T-helper 17 cell (primary cell): ENCODE measurements around the gene LGR4. TPM values are rescaled to one million over a fixed set of nuclear protein-coding genes. Genes with fewer than 3 reads are reported as not detected.

ENCODE experiments used
- ATAC-seq: fragments of 150-1000 bp; cut with Tn5 transposase; 2 replicates; pipeline ENCODE4 v1.10.0; 2021; ENCODE audit warnings: mild to moderate bottlenecking, moderate library complexity
- DNase-seq, 3 donors: peaks; one replicate each; pipeline versions ENCODE4 v3.0.0 to v3.0.0-alpha.2; 2020 to 2021
- H3K9me3 ChIP-seq: one replicate; pipeline ENCODE4 v1.7.0; 2013; ENCODE audit warnings: low read length, mild to moderate bottlenecking; ENCODE audit not compliant: control insufficient read depth, poor library complexity, severe bottlenecking
- H3K27ac Mint-ChIP-seq: one replicate; pipeline ENCODE4 v1.8.0; 2022; ENCODE audit warnings: mild to moderate bottlenecking, moderate library complexity, mixed read lengths
- H3K27me3 Mint-ChIP-seq: one replicate; pipeline ENCODE4 v1.8.0; 2022; ENCODE audit warnings: mixed read lengths
- H3K36me3 Mint-ChIP-seq: one replicate; pipeline ENCODE4 v1.8.0; 2022; ENCODE audit warnings: low read depth, mixed read lengths
- H3K4me1 Mint-ChIP-seq: one replicate; pipeline ENCODE4 v1.8.0; 2022; ENCODE audit warnings: mild to moderate bottlenecking, mixed read lengths
- H3K4me3 Mint-ChIP-seq: one replicate; pipeline ENCODE4 v1.8.0; 2022; ENCODE audit warnings: mild to moderate bottlenecking, moderate library complexity, mixed read lengths
- total RNA-seq, 4 donors: library from RNA in 2 of 4; stranded (reverse) in 2 of 4; gene quantifications; one replicate each; pipeline ENCODE4 v1.2.3 and lab custom pipeline; 2022 to 2026

The LGR4 gene
- total RNA-seq, 2 donors from 2014 or later: 0.39 to 0.94 TPM

DNA sequence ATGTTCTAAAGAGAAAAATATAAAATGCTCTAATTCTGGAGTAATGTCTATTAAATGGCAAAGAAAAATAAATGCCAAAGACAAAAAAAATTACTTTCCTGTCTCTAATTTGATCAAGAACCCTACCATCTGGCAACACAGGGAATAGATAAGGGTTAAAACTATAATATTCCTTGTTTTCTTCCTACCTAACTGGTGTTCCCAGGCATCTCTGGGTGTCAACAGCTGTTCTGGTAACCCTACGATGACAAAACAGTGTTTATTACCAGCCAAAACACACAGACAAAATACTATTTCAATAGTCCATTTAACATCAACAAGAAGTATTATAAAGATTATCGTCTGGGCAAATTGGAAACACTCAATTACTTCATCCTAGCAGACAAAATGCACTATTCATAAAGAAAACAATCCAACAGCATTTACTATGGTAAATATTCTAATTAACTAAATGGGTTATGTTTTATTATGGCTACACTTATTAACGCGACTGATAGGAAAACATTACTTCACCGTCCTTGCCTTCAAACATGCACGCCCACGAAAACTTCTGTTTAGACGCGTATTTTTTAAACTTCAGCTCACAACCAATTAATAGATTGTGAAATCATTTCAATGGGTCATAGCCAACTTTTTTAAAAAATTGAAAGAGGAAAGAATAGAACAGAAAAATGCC lies 50.6 kb downstream of the LGR4 start:
- Mint-ChIP-seq H3K4me3 (no peak overlapping the region), H3K4me1 (no peaks in the 10 kb centered on the region), H3K27ac (no peak overlapping the region), H3K27me3 (peaks cover 17% of the 10 kb centered on the region), H3K36me3 (no peaks in the 10 kb centered on the region)
- no peaks in the 10 kb centered on the region for H3K9me3 ChIP-seq
- DNase-seq: no peak
- no peak for ATAC-seq

DNA sequence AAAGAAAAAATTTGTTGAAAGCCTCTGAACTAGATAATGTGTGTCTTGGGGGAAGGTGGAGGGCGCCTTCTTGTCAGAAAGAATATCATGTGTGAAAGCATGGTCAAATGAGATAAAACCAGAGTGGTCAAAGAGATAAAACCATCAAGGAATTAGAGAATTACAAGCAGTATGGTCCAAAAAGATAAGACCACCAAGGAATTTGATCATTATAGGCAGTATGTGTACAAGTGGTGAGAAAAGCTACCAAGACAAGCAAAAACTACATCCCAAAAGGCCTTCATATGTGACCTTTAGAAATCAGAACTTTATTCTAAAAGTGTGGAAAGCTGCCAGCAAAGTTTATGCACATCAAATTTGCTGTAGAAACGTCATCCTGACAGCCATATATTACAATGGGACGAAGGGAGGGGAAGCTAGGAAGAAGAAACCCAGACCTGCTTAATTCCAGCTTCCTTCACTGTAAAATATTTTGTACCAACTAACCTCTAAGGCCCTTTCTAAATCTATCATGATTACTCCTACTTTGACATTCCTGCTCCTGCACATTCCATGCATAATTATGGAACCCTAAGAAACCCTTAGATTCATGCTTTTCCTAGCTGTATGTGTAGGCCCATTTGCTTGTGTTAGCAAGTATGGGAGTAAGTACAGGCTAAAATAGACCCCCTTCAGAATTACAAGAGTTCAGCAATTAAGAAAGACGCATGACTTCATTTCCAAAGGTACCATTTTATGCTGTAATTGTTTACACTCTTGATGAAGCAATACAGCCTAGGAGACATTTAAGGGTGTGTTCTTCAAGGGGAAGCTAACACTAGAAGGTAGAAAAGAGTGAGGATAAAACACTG lies 51.6 kb downstream of the LGR4 start:
- no peaks in the 10 kb centered on the region for H3K4me1 Mint-ChIP-seq
- H3K36me3 Mint-ChIP-seq: no peaks in the 10 kb centered on the region
- ATAC-seq (no peak), DNase-seq (no peak)
- H3K27ac Mint-ChIP-seq: no peak overlapping the region
- peaks cover 14% of the 10 kb centered on the region for H3K27me3 Mint-ChIP-seq
- no peak overlapping the region for H3K4me3 Mint-ChIP-seq
- H3K9me3 ChIP-seq: no peaks in the 10 kb centered on the region

DNA sequence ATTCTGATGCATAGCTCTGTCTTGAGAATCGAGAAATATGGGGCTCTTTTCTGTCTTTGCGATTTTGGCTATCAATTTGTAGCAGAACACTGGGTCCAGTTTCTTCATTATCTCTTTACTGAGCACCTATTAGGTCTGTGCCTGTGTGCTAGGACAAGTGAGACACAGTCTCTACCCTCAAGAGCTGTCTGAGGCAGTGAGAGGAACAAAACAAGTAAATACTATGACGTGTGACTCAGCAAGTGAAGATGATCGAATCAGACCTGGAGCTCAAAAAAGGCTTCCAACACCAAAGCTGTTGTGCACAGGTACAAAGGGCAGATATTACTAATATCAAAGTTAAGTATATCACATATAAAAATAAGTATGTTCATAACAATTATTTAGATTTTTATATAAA lies 52.4 kb downstream of the LGR4 start:
- Mint-ChIP-seq H3K4me3 (no peak overlapping the region), H3K36me3 (no peaks in the 10 kb centered on the region), H3K27ac (no peak overlapping the region), H3K27me3 (peaks cover 16% of the 10 kb centered on the region), H3K4me1 (no peaks in the 10 kb centered on the region)
- no peak for ATAC-seq
- no peak for DNase-seq
- no peaks in the 10 kb centered on the region for H3K9me3 ChIP-seq

DNA sequence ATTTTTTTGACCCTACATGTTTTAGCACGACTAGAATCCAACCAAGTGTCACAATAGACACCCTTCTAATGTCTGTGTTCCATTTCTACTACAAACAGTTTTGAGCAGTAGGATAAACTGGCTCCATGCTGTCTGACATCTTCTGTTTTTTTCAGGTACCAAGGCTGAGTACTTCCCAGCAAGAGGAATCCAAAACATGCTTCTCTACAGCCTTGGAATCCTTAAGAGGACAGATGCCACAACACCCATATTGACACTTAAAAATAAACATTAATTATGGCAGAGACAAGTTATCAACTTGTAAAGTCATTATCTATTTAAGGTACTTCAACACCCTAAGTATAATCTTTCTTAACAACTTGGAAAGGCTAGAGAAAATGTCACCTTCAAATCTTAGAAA lies 54.2 kb downstream of the LGR4 start:
- ATAC-seq (no peak), DNase-seq (no peak)
- no peaks in the 10 kb centered on the region for H3K9me3 ChIP-seq
- Mint-ChIP-seq H3K4me3 (no peak overlapping the region), H3K27ac (no peak overlapping the region), H3K4me1 (no peaks in the 10 kb centered on the region), H3K36me3 (no peaks in the 10 kb centered on the region), H3K27me3 (peaks cover 28% of the 10 kb centered on the region)

DNA sequence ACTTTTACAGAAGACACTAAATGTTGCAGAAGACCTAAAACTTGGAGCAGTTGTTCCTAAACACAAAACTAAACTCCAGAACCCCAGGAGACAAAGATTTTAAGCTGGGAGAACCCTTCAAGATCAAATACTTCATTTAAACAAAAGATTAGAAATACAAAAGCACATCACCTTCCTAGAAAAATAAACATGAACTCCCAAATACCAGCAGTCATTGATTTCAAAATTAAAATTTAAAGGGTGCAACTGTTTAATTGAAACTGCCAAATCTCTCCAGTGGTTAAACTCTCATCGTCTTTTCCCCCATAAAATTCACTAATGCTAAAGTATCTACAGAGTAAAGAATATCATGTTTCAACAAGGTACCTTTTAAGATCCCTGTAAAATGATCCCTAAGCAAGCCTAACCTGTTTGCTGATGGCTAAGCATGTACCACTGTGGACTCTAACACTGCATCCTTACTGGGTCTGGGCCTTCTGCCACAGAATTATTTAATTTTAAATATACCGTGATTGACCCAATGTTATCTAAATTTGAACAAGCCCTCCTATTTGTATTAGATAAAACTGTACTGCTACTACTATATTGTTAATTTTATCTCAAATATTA lies 55.9 kb downstream of the LGR4 start:
- H3K9me3 ChIP-seq: no peaks in the 10 kb centered on the region
- Mint-ChIP-seq H3K27ac (no peak overlapping the region), H3K36me3 (no peaks in the 10 kb centered on the region), H3K27me3 (peaks cover 28% of the 10 kb centered on the region), H3K4me1 (no peaks in the 10 kb centered on the region), H3K4me3 (no peak overlapping the region)
- DNase-seq (no peak), ATAC-seq (no peak)

DNA sequence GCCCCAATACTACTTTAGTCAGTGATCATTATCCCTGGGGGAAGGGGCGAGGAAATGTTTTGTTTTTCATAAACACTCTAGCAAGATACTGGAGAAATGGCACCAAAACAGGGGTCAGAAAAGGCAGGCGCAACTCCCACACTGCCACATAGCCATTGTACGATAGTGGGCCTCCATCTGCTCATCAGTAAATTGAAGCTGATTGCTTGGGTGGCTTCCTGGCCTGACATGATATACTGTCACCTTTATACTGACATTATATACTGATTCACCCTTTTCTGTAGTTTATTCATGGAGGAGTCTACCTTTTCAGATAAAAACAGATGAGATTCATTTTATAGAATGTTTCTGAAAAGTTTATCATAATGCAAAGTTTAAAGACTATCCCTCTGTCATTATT lies 57.9 kb downstream of the LGR4 start:
- Mint-ChIP-seq H3K4me3 (no peak overlapping the region), H3K27ac (no peak overlapping the region)

DNA sequence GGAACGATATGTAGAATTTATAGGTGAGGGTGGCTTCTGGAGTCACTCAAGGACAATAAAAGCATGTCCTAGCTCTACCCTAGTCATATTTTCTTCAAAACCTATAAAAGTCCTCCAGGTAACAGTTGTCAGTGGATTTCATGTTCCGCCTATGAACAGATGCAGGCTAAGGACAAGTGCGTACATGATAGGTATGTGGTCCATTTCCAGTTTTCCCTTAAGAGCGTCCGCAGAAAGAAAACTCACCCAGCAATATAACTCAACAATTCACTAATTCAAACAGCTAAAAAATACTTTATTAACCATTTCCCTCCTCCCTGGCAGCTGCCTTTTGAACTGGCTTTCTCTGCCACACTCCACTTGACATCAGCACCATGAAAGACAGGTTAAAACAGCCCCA lies 59.4 kb downstream of the LGR4 start:
- peaks cover 34% of the 10 kb centered on the region for H3K27me3 Mint-ChIP-seq

More for the DNA sequence above, 57.9 kb downstream of the LGR4 start:
- no peak for ATAC-seq
- DNase-seq: no peak
- H3K4me1 Mint-ChIP-seq: no peaks in the 10 kb centered on the region
- no peaks in the 10 kb centered on the region for H3K9me3 ChIP-seq
- no peaks in the 10 kb centered on the region for H3K36me3 Mint-ChIP-seq
- H3K27me3 Mint-ChIP-seq: peaks cover 28% of the 10 kb centered on the region

DNA sequence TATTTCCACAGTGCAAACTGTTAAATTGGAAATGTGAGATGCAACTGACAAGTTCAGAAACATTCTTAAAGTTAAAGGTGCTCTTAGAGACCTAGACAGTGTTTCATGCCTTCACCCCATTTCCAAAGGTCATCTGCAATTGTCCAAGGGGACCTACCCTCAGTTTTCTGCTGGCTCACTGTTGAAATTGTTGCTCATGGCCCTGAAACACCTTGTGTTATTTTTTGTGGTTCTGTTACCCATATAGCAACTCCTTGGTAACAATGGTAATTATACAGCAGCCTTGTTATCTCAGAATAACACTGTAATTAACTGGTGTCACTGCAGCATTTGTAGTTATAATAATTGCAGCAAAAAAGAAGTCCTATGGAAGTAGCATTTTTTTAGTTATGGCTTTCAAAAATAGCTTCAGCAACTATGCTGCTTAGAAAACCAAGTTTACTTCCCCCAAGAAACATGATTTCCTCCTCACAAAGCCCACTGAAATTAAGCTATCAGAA lies 60.3 kb downstream of the LGR4 start:
- ATAC-seq (no peak), DNase-seq (no peak)
- Mint-ChIP-seq H3K36me3 (no peaks in the 10 kb centered on the region), H3K27ac (no peak overlapping the region), H3K27me3 (peaks cover 36% of the 10 kb centered on the region), H3K4me3 (no peak overlapping the region), H3K4me1 (no peaks in the 10 kb centered on the region)
- H3K9me3 ChIP-seq: no peaks in the 10 kb centered on the region

More for the DNA sequence above, 59.4 kb downstream of the LGR4 start:
- no peak for DNase-seq
- Mint-ChIP-seq H3K36me3 (no peaks in the 10 kb centered on the region), H3K4me1 (no peaks in the 10 kb centered on the region), H3K27ac (no peak overlapping the region), H3K4me3 (no peak overlapping the region)
- H3K9me3 ChIP-seq: no peaks in the 10 kb centered on the region
- no peak for ATAC-seq

DNA sequence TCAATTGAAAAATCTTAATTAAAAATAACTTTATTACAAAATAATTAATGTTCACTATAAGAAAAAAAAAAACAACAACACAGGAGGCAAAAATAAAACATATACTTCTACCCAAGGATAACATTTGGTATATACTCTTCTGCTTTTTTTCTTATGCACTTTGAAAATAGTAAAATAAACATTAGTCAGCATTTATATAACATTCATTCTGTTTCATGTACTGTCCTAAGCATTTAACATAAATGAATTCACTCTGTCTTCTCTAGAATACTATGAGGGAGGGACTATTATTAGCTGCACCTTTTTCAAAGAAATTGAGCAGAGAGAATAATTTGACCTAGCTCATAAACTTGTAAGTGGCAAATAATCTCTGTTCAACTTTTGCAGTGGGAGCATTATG lies 61.3 kb downstream of the LGR4 start:
- ATAC-seq (no peak), DNase-seq (no peak)
- Mint-ChIP-seq H3K27me3 (peaks cover 36% of the 10 kb centered on the region), H3K36me3 (no peaks in the 10 kb centered on the region), H3K4me1 (no peaks in the 10 kb centered on the region), H3K27ac (no peak overlapping the region), H3K4me3 (no peak overlapping the region)
- no peaks in the 10 kb centered on the region for H3K9me3 ChIP-seq

DNA sequence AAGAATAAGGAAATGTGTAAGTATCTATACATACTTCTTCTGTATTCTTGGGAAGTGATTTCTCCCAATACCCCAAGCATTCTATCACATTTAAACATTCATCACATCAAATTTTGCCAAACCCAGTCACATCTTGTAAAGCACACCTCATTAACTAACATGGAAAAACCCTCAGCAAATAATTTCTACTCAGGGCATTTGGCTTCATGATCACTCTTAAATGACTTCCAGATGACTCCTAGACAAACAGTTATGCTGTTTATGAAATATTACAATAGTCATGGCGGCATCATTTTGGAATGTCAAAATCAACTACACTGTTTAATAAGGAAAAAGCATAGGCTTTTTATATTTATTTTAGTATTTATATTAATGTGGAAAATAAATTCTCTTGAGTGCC lies 62.3 kb downstream of the LGR4 start:
- H3K9me3 ChIP-seq: no peaks in the 10 kb centered on the region
- no peaks in the 10 kb centered on the region for H3K36me3 Mint-ChIP-seq
- H3K27ac Mint-ChIP-seq: no peak overlapping the region
- peaks cover 32% of the 10 kb centered on the region for H3K27me3 Mint-ChIP-seq
- H3K4me1 Mint-ChIP-seq: no peaks in the 10 kb centered on the region
- no peak for ATAC-seq
- DNase-seq: no peak
- no peak overlapping the region for H3K4me3 Mint-ChIP-seq

DNA sequence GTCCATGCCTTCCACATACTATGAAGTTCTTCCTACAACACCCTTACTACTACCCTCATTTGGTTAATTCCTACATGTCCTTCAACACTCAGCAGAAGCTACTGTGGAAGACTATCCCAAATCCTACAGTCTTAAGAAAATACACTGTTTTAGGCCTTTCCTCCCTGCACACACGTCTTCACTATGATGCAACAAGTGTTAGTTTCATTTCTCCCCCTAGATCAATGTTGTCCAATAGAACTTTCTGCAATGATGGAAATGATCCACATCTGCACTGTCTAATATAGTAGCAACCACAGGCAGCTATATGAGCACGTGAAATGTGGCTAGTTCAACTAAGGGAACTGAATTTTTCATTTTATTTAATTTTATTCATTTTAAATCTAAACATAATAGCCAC lies 62.8 kb downstream of the LGR4 start:
- Mint-ChIP-seq H3K36me3 (no peaks in the 10 kb centered on the region), H3K4me3 (no peak overlapping the region), H3K27me3 (peaks cover 27% of the 10 kb centered on the region), H3K4me1 (no peaks in the 10 kb centered on the region), H3K27ac (no peak overlapping the region)
- no peaks in the 10 kb centered on the region for H3K9me3 ChIP-seq
- DNase-seq: no peak
- no peak for ATAC-seq

DNA sequence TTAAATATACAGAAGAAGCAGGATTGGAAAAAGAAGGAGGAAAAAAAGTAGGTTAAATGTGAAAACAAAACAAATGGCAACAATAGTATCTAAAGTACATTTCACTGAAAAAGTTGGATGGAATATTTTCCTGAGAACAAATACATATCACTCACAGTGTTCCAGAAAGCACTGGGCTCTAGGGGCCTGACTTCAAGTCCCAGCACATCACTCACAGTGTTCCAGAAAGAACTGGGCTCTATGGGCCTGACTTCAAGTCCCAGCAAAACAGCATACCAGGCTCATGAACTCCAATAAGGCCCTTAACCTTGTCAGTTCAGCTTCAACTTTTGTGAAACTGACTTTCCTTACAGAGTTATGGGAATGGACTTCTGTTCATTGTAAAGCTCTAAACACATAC lies 63.5 kb downstream of the LGR4 start:
- H3K9me3 ChIP-seq: no peaks in the 10 kb centered on the region
- no peak for ATAC-seq
- H3K36me3 Mint-ChIP-seq: no peaks in the 10 kb centered on the region
- H3K27me3 Mint-ChIP-seq: peaks cover 20% of the 10 kb centered on the region
- DNase-seq: no peak
- no peaks in the 10 kb centered on the region for H3K4me1 Mint-ChIP-seq
- H3K4me3 Mint-ChIP-seq: no peak overlapping the region
- no peak overlapping the region for H3K27ac Mint-ChIP-seq

DNA sequence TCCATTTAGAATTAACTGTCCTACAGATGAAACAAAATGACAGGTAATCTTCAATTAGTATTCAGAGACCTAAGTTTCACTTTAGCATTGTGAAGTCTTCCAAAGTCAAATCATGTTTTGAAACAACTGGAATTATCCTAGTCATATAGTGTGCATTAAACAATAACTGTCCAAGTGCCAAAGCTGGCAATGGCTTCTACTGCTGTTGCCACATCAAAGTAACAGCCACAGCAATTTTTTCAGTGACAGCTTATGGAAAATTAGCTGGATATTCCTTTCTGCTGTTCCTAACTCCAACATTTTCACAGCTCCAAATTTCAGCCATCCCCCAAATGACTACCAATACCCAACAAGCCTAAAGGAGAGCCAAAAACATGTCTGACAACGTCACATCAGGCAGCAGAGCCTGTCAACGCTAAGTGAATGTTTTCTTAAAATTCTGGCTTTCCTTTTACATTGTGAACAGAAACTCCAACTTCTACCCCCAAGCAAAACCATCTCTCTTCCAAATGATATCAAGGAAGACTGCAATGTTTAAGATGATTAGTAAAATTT lies 64.3 kb downstream of the LGR4 start:
- no peaks in the 10 kb centered on the region for H3K9me3 ChIP-seq
- no peaks in the 10 kb centered on the region for H3K4me1 Mint-ChIP-seq
- H3K4me3 Mint-ChIP-seq: no peak overlapping the region
- no peak for DNase-seq
- no peaks in the 10 kb centered on the region for H3K36me3 Mint-ChIP-seq
- no peak for ATAC-seq
- H3K27ac Mint-ChIP-seq: no peak overlapping the region
- peaks cover 13% of the 10 kb centered on the region for H3K27me3 Mint-ChIP-seq
